GM12875 (cell line): ENCODE data around the gene DTX4.

ENCODE experiments used
- H3K4me3 ChIP-seq: one replicate; pipeline ENCODE4 v1.5.1; 2011; ENCODE audit warnings: low read depth, low read length, control low read depth
- TF ChIP-seq, protein P1 (sequence below): IDR thresholded peaks from 2 replicates; pipeline ENCODE4 v1.5.1; 2011; ENCODE audit warnings: low read depth, mild to moderate bottlenecking, control low read depth, inconsistent platforms, low read length, moderate library complexity, borderline replicate concordance; ENCODE audit not compliant: insufficient read depth

The DTX4 gene

GRCh38 chr11:59221441-59221840 is 49.5 kb downstream of the DTX4 start:
- H3K4me3 ChIP-seq = no peak overlapping the region
- TF ChIP-seq, protein P1, sequence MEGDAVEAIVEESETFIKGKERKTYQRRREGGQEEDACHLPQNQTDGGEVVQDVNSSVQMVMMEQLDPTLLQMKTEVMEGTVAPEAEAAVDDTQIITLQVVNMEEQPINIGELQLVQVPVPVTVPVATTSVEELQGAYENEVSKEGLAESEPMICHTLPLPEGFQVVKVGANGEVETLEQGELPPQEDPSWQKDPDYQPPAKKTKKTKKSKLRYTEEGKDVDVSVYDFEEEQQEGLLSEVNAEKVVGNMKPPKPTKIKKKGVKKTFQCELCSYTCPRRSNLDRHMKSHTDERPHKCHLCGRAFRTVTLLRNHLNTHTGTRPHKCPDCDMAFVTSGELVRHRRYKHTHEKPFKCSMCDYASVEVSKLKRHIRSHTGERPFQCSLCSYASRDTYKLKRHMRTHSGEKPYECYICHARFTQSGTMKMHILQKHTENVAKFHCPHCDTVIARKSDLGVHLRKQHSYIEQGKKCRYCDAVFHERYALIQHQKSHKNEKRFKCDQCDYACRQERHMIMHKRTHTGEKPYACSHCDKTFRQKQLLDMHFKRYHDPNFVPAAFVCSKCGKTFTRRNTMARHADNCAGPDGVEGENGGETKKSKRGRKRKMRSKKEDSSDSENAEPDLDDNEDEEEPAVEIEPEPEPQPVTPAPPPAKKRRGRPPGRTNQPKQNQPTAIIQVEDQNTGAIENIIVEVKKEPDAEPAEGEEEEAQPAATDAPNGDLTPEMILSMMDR = no peak

GRCh38 chr11:59222464-59223060 is 50.6 kb downstream of the DTX4 start:
- TF ChIP-seq, protein P1 = no peak
- H3K4me3 ChIP-seq = no peak overlapping the region

DNA sequence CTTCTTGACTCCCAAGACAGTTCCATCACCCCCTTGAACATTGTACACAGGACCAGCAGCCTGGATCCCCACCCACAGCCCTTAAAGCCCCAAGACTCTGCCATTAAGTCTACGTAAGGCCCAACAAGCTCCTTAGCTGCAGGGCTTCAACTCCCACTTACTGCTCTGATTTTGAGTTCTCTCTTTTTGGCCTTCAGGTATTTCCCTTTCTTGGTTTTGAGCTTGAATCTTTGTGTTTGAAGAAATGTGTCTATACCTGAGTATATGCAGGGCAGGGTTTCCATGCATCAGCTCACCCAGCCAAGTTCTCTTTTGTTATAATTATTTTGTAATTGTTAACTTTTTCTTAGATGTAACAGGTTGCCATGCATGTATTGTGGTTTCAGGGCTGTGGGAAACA is 51.2 kb downstream of the DTX4 start:
- no peak overlapping the region for H3K4me3 ChIP-seq

GRCh38 chr11:59223611-59224010 is 51.7 kb downstream of the DTX4 start:
- H3K4me3 ChIP-seq = no peak overlapping the region
- TF ChIP-seq, protein P1 = no peak

More for the DNA sequence above, 51.2 kb downstream of the DTX4 start:
- TF ChIP-seq, protein P1 = no peak

- TF ChIP-seq, protein P1 = no peak
- H3K4me3 ChIP-seq = no peak overlapping the region
Observed at GRCh38 chr11:59224351-59224928, 52.5 kb downstream of the DTX4 start.

DNA sequence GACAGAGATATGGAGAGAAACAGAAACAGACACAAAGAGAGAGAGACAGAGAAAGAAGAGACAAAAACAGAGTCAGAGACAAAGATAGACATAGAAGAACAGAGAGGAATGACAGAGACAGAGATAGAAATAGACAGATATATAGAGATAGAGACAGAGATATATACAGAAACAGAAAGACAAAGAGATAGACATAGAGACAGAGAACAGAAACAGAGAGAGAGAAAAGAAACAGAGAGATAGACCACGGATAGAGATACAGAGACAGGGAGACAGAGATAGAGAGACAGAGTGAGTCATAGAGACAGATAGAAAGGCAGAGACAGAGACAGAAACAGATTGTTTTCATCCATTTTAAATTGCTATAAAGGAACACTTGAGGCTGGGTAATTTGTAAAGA is 53.1 kb downstream of the DTX4 start:
- no peak overlapping the region for H3K4me3 ChIP-seq
- TF ChIP-seq, protein P1 = no peak

DNA sequence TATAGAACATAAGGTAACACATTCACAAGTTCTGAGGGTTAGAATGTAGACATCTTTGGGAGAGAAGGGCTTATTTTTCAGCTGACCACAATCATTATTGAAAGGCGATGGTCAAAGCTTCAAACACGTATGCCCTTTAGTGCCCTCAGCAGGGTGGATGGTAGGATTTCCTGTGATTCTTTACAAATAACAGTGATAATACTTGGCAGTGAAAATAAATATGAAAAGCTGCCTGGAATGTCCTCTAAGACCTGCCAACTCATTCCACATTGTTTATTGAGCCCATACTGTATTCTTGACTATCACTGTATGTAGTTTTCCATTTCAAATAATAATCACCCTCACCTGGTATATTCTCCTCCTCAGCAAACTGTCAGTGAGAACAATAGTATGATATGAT is 54.5 kb downstream of the DTX4 start:
- no peak overlapping the region for H3K4me3 ChIP-seq
- TF ChIP-seq, protein P1 = no peak
